Measurements from ENCODE around the gene TRMT10A.
"Not testable (repeated sequence)": the region's sequence is repeated elsewhere in the genome, so short reads cannot be mapped to it uniquely, and the experiment has no call there.

TRMT10A gene

DNA sequence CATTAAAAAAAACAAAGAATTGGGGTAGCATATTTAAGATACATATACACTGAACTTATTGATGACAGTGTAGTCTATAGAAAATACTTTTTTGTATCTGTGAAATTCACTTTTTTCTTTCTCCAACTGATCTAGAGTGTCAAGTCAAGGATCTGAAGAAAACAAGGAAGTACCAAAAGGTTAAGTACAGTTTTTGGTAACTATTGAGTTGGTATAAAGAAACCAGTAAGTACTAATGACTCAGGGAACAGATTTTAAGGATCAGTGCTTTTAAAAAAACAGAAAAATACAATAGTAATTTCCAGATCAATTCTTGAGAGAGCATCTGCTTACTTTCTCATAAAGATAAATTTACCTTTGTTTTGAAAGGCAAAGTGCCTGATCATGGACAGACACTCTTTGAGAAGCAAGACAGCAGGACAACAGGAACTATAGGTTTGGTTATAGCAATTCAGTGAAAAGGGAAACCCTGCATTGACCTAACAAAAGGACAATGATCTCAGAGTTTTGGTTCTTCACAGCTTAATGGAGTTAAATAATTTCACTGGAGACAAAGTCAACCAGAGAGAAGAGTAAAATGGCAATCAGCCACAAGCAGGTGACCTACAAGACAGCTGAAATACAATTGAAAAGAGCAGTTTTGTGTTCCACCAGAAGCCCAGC lies 23.4 kb downstream of the TRMT10A start:
- no peak for DNase-seq

DNA sequence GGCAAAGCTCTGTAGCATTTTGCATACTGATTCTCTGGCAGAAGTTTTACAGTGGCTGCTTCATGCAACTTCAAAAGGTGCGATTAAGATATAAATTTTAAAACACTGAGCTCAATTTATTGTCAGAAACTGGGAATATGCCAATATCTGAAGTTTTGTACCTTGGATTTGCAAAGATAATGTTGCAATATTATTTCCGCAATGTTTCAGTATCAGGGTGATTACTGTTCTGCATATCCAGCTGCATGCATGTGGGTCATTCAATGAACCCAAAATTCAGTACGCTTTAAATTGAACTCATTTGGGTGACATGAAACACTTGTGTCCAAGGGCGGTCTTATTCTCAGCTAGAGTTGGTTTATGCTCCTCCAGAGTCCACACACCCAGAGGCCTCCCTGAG lies 26.2 kb downstream of the TRMT10A start:
- no peak for DNase-seq

DNA sequence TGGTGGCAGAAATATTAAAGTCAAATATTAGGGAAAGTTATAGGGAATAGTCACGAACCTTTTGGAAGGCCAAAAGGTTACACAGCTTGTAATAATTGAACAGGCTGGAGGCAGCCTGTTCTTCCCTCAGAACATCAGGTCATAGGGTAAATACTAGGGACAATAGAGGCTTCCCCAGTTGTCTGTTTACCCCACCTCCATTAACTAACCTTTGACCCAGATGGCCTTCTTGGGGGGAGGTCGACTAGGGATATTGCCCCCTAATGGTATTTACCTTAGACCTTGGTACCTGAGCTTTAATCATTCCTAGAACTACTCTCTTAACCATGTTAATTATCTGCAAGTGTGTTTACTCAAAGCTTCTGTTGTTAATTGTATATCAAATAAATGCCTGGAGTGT lies 27.0 kb downstream of the TRMT10A start:
- no peak for DNase-seq

DNA sequence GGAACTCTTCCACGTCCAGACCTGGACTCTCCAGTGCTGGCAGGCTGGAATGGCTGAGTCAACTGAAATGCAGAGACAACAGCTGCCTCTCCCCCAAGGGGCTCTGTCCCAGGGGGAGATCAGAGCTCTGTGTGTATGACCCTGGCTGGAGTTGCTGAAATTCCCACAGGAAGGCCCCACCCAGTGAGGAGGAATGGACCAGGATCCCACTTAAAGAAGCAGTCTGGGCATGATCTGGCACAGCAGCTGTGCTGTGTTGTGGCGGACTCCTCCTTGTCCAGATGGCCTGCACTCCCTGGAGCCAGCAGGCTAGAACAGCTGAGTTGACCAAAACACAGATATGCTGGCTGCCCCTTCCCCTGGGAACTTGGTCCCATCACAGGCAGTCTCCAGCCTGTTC lies 27.6 kb downstream of the TRMT10A start:
- no peak for DNase-seq

DNA sequence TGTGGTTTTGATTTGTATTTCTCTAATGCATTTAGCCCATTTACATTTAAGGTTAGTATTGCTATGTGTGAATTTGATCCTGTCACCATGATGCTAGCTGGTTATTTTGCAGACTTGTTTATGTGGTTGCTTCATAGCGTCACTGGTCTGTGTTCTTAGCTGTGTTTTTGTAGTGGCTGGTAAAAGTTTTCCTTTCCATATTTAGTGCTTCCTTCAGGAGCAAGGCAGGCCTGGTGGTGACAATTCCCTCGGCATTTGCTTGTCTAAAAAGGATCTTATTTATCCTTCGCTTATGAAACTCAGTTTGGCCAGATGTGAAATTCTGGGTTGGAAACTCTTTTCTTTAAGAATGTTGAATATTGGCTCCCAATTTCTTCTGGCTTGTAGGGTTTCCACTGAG lies 29.1 kb downstream of the TRMT10A start:
- not testable (repeated sequence) for DNase-seq

DNA sequence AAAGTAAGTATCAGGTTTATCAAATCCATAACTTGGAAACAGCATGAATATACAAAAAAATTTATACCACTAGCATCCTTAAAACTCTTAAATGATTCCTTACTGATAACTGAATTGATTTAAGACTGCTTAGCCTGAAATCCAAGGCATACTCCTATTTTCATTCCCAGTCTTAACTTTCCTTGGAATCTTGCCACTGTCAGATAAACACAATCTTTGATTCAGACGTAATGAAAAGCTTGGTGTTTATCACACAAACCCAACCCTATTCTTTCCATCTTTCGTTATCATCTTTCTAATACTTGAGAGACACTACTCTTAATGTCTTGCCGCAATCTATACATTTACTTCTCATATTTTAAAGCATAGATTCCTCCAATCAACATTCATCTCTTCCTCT lies 33.9 kb downstream of the TRMT10A start:
- no peak for DNase-seq

DNA sequence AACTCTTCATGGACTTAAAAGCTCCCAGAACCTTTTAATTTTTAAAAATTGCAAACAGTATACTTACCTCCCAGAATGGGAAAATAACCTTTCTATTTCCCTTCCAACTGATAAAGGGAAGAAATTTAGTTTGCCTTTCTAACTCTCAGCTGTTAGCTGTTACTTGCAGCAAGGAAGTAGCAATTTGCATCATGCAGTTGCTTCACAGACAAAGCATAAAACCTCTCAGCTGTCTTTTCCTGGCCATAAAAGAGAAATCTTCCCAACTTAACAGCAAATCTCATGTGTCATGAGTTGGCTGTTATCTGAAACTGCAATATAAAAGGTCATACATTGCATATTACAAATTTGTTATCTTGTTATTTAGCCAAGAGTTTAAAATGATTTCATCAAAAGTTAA lies 34.6 kb downstream of the TRMT10A start:
- DNase-seq: no peak

DNA sequence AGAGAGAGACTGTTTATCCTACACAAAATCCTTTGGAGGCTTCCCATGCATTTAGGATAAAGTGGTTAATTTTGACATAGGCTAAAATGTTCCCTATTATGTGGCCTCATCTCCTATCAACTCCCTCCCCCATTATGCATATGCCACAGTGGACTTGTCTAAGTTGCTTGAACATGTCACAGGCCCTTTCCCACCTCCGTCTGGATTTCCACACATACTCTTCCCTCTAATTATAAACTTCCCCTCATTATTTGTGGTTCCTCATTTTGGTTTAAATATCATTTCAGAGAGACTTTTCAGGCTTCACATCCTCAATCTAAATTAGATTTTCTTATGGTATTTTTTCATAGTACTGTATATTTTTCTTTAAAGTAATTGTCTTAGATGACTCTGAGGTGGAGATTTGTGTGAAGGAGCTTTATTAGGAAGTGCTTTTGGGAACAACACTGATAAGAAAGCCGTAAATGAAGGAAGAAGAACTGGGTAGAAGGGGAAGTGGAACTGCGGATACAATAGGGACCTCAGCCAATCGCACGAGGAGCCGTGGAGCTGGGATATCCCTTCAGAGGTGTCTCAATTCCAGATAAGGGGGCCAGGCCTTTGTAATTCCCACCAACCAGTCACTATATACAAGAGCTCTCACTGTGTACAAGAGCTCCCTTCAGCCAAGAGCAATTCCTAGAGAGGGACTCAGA lies 45.1 kb downstream of the TRMT10A start:
- no peak for DNase-seq

DNA sequence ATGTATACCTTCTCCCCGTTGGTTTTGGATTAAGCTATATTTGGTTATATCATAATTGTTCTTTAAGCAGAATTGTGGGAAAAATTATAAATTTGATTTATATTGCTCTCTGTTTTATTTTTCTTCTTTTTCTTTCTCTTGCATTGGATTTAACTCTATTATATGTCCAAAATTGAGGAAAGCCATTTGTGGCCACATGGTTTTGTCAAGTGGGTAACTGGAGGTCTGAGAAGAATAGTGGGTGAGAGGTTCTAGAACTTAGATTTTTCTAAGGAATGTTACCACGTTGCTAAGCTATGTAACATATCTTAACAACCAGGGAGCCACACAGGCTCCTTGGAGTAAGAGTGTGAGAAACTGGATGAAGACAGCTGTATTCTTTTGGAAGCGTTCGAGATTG lies 53.1 kb downstream of the TRMT10A start, which contains the start of gene C4orf17:
Gene C4orf17, plus strand, starts transcription at position 301 of the 400 bp plus-strand sequence. CDS start 2,061 bp downstream, outside the sequence.
- no peak for DNase-seq

DNA sequence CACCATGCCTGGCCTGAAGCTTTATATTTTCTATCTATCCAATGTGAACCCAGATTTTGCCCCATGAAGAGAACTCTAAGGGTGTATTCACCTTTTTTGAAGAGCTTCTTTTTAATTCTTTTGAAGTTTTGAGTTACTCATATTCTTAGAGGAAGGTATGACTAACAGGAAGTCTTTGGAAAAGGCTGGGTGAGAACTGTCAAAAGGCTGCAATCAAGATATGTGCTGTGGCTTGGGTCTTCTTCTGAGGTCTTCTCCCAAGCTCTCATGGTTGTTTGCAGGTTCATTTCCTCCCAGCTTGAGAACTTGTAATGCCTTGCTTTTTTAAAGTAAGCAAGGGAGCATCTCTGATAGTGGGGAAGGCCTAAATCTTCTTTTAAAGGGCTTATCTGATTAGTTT lies 56.1 kb downstream of the TRMT10A start:
- peak; percentile 42 for DNase-seq

DNA sequence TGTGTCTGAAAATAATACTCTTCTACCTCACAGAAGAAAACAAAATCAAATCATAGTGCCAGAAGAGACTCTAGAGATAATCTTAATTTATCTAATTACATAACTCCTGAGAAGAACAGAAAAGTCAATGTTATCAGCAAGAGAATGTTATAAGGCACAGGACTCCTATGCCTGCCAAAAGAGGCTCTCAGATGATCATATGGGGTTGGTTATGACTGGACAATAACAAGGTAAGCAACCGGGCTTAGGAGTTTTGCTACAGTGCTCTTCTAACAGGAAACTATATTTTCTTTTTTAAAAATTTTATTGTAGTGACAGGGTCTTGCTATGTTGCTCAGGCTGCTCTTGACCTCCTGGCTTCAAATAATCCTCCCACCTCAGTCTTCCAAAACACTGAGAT lies 56.5 kb downstream of the TRMT10A start:
- peak; percentile 71 for DNase-seq

DNA sequence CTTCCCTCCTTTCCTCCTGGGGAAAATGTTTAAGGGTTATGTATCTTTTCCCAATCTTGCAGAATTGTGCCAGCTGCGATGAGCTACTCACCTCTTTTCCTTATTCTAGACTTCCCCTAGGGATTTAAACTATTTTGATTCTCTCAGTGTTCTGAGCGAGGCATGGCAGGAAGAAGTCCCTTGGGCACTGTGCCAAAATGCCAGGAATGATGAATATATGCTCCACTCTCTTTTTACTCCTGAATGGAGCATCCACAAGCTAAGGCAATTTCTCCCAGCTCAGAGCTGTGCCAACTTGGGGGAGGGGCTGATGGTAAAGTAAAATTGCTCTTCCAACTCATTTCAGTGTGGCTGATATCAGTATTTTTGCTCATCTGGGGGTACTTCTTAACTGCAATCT lies 57.1 kb downstream of the TRMT10A start:
- DNase-seq: peak; percentile 63

DNA sequence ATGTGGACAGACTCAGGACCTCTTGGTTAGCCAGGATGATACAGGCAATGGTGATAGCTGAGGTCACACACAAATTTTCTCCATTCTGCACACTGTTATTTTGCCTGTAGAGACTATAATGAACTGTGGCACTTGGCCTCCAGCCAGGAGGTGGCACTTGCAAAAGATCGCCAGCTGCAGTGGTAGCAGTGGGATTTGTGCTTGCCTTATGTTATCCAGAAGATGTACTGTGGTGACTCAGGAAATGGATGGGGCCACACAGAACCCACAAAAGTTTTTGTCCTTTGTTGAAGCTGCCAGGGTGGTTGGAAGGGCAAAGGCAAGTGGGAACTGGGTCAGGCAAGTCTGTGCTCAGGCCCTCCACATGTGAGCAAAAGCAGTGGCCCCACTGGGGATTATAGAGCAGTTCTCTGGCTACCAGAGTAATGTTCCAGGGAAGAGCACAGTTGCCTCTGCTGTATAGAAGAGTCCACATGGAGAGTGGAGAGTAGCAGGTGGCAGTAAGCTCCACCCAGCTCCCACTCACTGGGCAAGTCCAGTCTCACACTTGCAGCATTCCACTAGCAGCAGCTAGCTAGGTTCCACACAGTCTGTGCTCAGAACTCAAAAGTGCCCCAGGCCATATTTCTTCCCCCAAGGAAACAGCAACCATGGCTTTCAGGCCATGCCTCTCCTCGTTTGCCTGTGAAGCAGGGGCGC lies 58.9 kb downstream of the TRMT10A start:
- no peak for DNase-seq

Data from NCI-H226 (cell line).